Right lobe of liver (tissue), 6 donors: Measurements from ENCODE around the gene EYA2. TPM values are rescaled to one million over a fixed set of nuclear protein-coding genes. Genes with fewer than 3 reads are reported as not detected.

Experiments
- ATAC-seq, 4 donors: fragments of 200-7000 bp; cut with Tn5 transposase; one replicate each; pipeline ENCODE4 v1.9.1; 2020; ENCODE audit warnings: mild to moderate bottlenecking in 4 of 4, moderate library complexity in 4 of 4
- DNase-seq, 3 donors: peaks; one replicate each; pipeline ENCODE4 v3.0.0-alpha.2; 2020
- H3K27ac ChIP-seq, 3 donors: fragments of 200-600 bp; one replicate each; pipeline ENCODE4 v1.8.0; 2022
- H3K27me3 ChIP-seq, 2 donors: fragments of 200-600 bp; one replicate each; pipeline ENCODE4 v1.8.0; 2022
- H3K36me3 ChIP-seq, 4 donors: fragments of 200-600 bp; sonication (generic) in 1 of 4; one replicate each; pipeline versions ENCODE4 v1.5.1 to v1.8.0; 2017 to 2022; ENCODE audit warnings: control low read depth in 1 of 4
- H3K4me1 ChIP-seq, 4 donors: fragments of 200-600 bp; sonication (generic) in 1 of 4; one replicate each; pipeline versions ENCODE4 v1.5.1 to v1.8.0; 2017 to 2022; ENCODE audit warnings: control low read depth in 1 of 4
- H3K4me3 ChIP-seq, 3 donors: fragments of 200-600 bp; one replicate each; pipeline ENCODE4 v1.8.0; 2022
- H3K9me3 ChIP-seq, 4 donors: fragments of 200-600 bp; sonication (generic) in 1 of 4; one replicate each; pipeline versions ENCODE4 v1.5.1 to v1.8.0; 2017 to 2022; ENCODE audit warnings: control low read depth in 1 of 4
- CTCF ChIP-seq, 4 donors: fragments of 200-600 bp in 3 of 4; fragments of 450-650 bp in 1 of 4; IDR thresholded peaks; one replicate each; pipeline versions ENCODE4 v1.5.1 to v1.8.0; 2016 to 2022; ENCODE audit warnings: antibody characterized with exemption in 4 of 4, mild to moderate bottlenecking in 2 of 4
- POLR2A ChIP-seq: fragments of 450-650 bp; IDR thresholded peaks from one replicate; pipeline ENCODE4 v1.6.1; 2017; ENCODE audit warnings: antibody characterized with exemption, mild to moderate bottlenecking
- WGBS: methylation state at CpG from one replicate; pipeline ENCODE4 v1.1.6; 2018; ENCODE audit warnings: low coverage, low lambda C conversion rate; ENCODE audit not compliant: insufficient coverage; ENCODE audit errors: missing lambda C conversion rate; 5-methylcytosine and 5-hydroxymethylcytosine counted together
- intact Hi-C, 2 donors: fragments of 100-400 bp; cut with DNase I; formaldehyde crosslinking; loops; one replicate each; pipeline versions ENCODE4 v1.11.2 to v1.14.1; 2022
- total RNA-seq, 6 experiments: library from RNA; depleted of rRNA in 2 of 6; stranded (reverse); fragments of >200 nt in 2 of 6; fragmentation: NEBNext Ultra II Directional in 3 of 6; extraction: Animal tissue kit (Norgen Biotek cat#: 25700) in 3 of 6; gene quantifications; one replicate each; pipeline versions ENCODE4 v1.1.0 to v1.2.4, GENCODE V29; 2016 to 2023
- donor health status: DM: no; HTN: yes; CAD: no.
- donor health status: DM: no; HTN: no; CAD: no.
- donor health status: DM: no; HTN: no; CAD: no.
- donor health status: DM: no; HTN: yes; CAD: no.
- donor health status: DM: no; HTN: yes; CAD: no.

The EYA2 gene
- total RNA-seq, 6 experiments from 2014 or later, result 0.12 to 3.0 (median 0.49) TPM

DNA sequence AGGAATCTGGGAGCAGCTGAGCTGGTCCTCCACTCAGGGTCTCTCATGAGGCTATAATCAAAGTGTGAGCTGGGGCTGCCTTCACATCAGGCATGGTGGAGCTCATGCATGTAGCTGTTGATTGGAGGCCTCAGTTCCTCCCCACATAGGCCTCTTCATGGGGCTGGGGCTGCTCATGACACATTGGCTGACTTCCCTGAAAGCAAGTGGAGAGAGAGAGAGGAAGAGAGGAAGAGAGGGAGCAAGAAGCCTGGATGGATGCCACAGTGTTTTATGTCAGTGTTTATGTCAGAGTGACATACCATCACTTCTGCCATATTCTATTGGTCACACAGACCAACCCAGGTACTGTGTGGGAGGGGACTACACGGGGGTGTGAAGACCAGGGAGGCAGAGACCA is 43.8 kb downstream of the EYA2 start:
- no peaks in the 10 kb centered on the region for H3K27me3 ChIP-seq
- WGBS, result 29% methylated on average over 1 of the region's 1 CpG
- no peaks in the 10 kb centered on the region for H3K9me3 ChIP-seq
- intact Hi-C loops, result no loop called here
- ATAC-seq (no peak), DNase-seq (no peak)
- no peak overlapping the region for H3K4me3 ChIP-seq
- no peaks in the 10 kb centered on the region for H3K4me1 ChIP-seq
- no peaks in the 10 kb centered on the region for H3K36me3 ChIP-seq
- no peak for TF ChIP-seq CTCF (IDR thresholded peaks at IDR 0.05)
- TF ChIP-seq POLR2A, result no peak
- no peak overlapping the region for H3K27ac ChIP-seq

DNA sequence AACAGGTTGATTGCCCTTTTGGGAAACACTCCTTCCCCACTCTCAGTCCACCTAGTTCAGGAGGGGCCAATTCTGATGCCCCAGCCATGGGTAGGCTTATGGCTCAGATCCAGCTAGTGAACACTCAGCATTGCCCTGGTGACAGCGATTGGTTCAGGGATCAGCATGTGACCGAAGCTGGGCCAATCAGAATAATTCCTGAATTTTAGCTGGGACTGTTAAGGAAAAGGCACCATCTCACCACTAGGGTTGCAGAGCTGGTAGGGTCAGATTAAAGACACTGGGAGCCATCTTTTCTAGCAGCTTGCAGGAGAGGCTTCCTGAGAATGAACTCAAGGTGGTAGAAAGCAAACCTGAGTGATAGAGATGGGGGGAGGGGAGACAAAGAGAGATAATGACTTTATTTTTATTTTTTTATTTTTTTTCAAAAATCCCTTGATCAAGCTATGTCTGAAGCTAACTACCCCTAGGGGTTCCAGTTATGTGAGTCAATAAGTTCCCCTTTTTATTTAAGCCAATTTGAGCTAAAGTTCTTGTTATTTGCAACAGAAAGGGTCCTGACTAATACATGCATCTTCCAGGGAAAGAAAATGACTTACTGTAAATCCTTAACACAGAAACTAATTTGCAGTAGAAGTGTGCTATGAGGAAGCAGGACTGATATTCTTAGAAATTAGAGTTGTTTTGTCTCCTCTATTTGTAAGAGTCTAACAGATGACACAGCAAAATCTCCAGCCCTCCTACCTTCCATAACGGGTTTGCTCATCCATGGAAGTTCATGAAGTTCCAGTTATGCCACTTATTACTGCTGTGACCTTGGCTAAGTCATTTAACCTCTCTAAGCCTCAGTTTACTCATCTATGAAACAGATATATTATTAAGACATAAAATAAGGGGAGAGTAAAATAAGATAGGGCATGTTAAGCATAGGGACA is 44.7 kb downstream of the EYA2 start:
- TF ChIP-seq CTCF (IDR thresholded peaks at IDR 0.05) (no peak), POLR2A (no peak)
- no peaks in the 10 kb centered on the region for H3K36me3 ChIP-seq
- ATAC-seq (no peak), DNase-seq (no peak)
- intact Hi-C loops, result no loop called here
- no peaks in the 10 kb centered on the region for H3K27me3 ChIP-seq
- 65% methylated on average over 3 of the region's 3 CpGs for WGBS
- no peaks in the 10 kb centered on the region for H3K4me1 ChIP-seq
- H3K4me3 ChIP-seq, result no peak overlapping the region
- no peak overlapping the region for H3K27ac ChIP-seq
- H3K9me3 ChIP-seq, result no peaks in the 10 kb centered on the region

DNA sequence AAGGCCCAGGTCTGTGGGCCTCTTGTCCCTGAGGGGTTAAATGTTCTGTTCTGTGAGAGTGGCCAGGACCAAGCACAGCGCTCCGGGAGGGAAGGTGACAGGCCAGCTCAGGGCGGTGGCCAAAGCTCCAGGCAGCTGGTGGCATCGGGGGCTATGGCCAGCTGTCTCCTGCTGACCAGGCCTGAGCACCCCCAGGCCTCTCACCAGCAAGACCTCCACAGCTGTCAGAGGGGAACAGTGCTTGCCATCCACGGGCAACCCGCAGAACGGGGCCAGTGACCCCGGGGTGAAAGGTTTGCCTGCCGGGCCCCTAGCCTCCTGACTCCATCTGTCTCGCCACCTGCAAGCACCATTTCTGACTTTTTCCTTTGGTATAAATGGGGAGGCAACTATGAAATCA is 46.0 kb downstream of the EYA2 start:
- intact Hi-C loops, result no loop called here
- Histone ChIP-seq H3K27me3 (no peaks in the 10 kb centered on the region), H3K4me1 (no peaks in the 10 kb centered on the region), H3K27ac (no peak overlapping the region), H3K36me3 (no peaks in the 10 kb centered on the region), H3K9me3 (no peaks in the 10 kb centered on the region), H3K4me3 (no peak overlapping the region)
- ATAC-seq, result peak in 1 of 4 donors; percentile 19
- 72% methylated on average over 2 of the region's 10 CpGs for WGBS
- TF ChIP-seq POLR2A (no peak), CTCF (IDR thresholded peaks at IDR 0.05) (no peak)
- no peak for DNase-seq

- intact Hi-C loops, result no loop called here
- Histone ChIP-seq H3K27ac (no peak overlapping the region), H3K27me3 (no peaks in the 10 kb centered on the region), H3K4me3 (no peak overlapping the region), H3K9me3 (no peaks in the 10 kb centered on the region), H3K4me1 (no peaks in the 10 kb centered on the region), H3K36me3 (no peaks in the 10 kb centered on the region)
- DNase-seq (no peak), ATAC-seq (no peak)
- no peak for TF ChIP-seq POLR2A
- TF ChIP-seq CTCF (IDR thresholded peaks at IDR 0.05), result no peak
- WGBS, result 100% methylated on average over 1 of the region's 2 CpGs
These were observed 46.8 kb downstream of the EYA2 start for GRCh38 chr20:46941404-46941803.
